NT2/D1 (cell line): Measurements from ENCODE around the gene WDR27.
"Not testable (repeated sequence)": the region's sequence is repeated elsewhere in the genome, so short reads cannot be mapped to it uniquely, and the experiment has no call there.

Experiments used
- SUZ12 ChIP-seq: IDR thresholded peaks from 2 replicates; pipeline ENCODE4 v1.6.1; 2011; ENCODE audit not compliant: insufficient read length, insufficient read depth; ENCODE audit errors: extremely low read depth
- YY1 ChIP-seq: IDR thresholded peaks from 2 replicates; pipeline ENCODE4 v1.6.1; 2011; ENCODE audit not compliant: insufficient read length, insufficient read depth
- ZNF274 ChIP-seq: IDR thresholded peaks from 2 replicates; pipeline ENCODE4 v1.6.1; 2011; ENCODE audit warnings: mild to moderate bottlenecking, low read depth, low read length

DNA sequence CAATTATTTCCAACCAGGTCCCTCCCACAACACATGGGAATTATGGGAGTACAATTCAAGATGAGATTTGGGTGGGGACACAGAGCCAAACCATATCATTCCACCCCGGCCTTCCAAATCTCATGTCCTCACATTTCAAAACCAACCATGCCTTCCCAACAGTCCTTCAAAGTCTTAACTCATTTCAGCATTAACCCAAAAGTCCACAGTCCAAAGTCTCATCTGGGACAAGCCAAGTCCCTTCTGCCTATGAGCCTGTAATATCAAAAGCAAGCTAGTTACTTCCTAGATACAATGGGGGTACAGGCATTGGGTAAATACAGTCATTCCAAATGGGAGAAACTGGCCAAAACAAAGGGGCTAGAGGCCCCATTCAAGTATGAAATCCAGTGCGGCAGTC is 93.2 kb downstream of the WDR27 start:
- TF ChIP-seq SUZ12, ZNF274, YY1: not testable (repeated sequence)
